ENCODE data around the gene SAXO1.
A peak's percentile ranks its signal among the peaks of the same experiment; 100 is the strongest.
"Not testable (repeated sequence)": the region's sequence is repeated elsewhere in the genome, so short reads cannot be mapped to it uniquely, and the experiment has no call there.

The SAXO1 gene

GRCh38 chr9:19023078-19023477, 9.9 kb downstream of the SAXO1 start:
- TF ChIP-seq POLR2AphosphoS5 (IDR thresholded peaks at IDR 0.05; ENCODE audit: low read depth) (no peak), GABPA (IDR thresholded peaks at IDR 0.05; ENCODE audit: low read depth) (no peak), SPI1 (IDR thresholded peaks at IDR 0.05; ENCODE audit: borderline replicate concordance, low read depth) (no peak), CTCF (IDR thresholded peaks at IDR 0.05; ENCODE audit: insufficient read depth, low read length) (no peak)
- TF ChIP-seq, protein P1, sequence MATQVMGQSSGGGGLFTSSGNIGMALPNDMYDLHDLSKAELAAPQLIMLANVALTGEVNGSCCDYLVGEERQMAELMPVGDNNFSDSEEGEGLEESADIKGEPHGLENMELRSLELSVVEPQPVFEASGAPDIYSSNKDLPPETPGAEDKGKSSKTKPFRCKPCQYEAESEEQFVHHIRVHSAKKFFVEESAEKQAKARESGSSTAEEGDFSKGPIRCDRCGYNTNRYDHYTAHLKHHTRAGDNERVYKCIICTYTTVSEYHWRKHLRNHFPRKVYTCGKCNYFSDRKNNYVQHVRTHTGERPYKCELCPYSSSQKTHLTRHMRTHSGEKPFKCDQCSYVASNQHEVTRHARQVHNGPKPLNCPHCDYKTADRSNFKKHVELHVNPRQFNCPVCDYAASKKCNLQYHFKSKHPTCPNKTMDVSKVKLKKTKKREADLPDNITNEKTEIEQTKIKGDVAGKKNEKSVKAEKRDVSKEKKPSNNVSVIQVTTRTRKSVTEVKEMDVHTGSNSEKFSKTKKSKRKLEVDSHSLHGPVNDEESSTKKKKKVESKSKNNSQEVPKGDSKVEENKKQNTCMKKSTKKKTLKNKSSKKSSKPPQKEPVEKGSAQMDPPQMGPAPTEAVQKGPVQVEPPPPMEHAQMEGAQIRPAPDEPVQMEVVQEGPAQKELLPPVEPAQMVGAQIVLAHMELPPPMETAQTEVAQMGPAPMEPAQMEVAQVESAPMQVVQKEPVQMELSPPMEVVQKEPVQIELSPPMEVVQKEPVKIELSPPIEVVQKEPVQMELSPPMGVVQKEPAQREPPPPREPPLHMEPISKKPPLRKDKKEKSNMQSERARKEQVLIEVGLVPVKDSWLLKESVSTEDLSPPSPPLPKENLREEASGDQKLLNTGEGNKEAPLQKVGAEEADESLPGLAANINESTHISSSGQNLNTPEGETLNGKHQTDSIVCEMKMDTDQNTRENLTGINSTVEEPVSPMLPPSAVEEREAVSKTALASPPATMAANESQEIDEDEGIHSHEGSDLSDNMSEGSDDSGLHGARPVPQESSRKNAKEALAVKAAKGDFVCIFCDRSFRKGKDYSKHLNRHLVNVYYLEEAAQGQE (IDR thresholded peaks at IDR 0.05; ENCODE audit: insufficient replicate concordance, low read depth) = no peak
- H3K27me3 ChIP-seq (ENCODE audit: insufficient read depth, poor library complexity, severe bottlenecking) = no peaks in the 10 kb centered on the region
- no peak for DNase-seq (ENCODE audit: low read depth in 1 of 2, low spot score in 1 of 2)
- H3K27ac ChIP-seq (replicated peaks) = no peak overlapping the region
- H3K4me3 ChIP-seq (replicated peaks; ENCODE audit: insufficient read depth, low read length) = no peak overlapping the region

DNA sequence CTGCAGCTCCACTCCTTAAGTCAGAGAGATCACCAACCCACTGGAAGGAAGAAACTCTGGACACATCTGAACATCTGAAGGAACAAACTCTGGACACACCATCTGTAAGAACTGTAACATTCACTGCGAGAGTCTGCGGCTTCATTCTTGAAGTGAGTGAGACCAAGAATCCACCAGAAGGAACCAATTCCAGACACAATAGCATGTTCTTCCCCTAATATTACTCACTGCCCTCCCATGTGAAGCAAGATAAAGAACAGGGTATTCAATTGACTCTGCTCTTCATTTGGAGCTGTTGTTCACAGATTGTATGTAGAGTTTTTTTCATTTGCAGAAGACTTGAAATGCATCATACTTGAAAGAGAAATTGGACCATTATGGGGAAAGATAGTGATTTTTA, 10.8 kb downstream of the SAXO1 start:
- DNase-seq (ENCODE audit: low read depth in 1 of 2, low spot score in 1 of 2) = no peak
- H3K27me3 ChIP-seq (ENCODE audit: insufficient read depth, poor library complexity, severe bottlenecking) = no peaks in the 10 kb centered on the region
- H3K27ac ChIP-seq (replicated peaks) = no peak overlapping the region
- no peak for TF ChIP-seq GABPA (IDR thresholded peaks at IDR 0.05; ENCODE audit: low read depth)
- TF ChIP-seq, protein P1 (IDR thresholded peaks at IDR 0.05; ENCODE audit: insufficient replicate concordance, low read depth) = no peak
- TF ChIP-seq POLR2AphosphoS5 (IDR thresholded peaks at IDR 0.05; ENCODE audit: low read depth) = no peak
- TF ChIP-seq CTCF (IDR thresholded peaks at IDR 0.05; ENCODE audit: insufficient read depth, low read length) = no peak
- TF ChIP-seq SPI1 (IDR thresholded peaks at IDR 0.05; ENCODE audit: borderline replicate concordance, low read depth) = no peak
- H3K4me3 ChIP-seq (replicated peaks; ENCODE audit: insufficient read depth, low read length) = no peak overlapping the region

GRCh38 chr9:19021649-19022048, 11.4 kb downstream of the SAXO1 start:
- not testable (repeated sequence) for DNase-seq (ENCODE audit: low read depth in 1 of 2, low spot score in 1 of 2); H3K4me3 ChIP-seq (replicated peaks; ENCODE audit: insufficient read depth, low read length)

DNA sequence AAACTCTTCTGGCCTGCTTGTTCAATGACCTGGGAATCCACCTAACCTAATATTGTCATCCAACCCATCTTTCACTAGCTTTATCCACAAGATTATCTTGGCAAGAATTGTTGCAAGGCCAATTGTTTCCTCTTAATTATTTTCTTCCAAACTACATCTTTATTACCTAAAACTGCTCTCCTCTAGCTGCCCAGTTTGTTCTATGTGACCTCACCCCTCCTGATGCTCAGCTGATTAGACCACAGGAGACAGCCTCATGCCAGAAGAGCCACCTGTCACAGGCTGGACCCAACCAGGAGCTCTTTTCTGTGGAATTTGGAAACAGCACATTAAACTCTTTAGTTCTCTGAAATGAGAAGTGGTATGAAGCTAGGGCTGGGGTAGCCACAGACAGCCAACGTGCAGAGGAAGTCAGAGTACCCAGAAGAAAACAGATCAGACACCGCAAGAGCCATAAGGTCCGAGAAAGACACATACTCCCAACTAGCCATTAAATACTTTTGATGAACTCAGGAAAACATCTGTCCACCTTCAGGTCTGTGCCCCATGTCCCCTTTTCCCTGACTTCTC, 12.0 kb downstream of the SAXO1 start:
- Histone ChIP-seq H3K27ac (replicated peaks) (no peak overlapping the region), H3K4me3 (replicated peaks; ENCODE audit: insufficient read depth, low read length) (no peak overlapping the region), H3K27me3 (ENCODE audit: insufficient read depth, poor library complexity, severe bottlenecking) (no peaks in the 10 kb centered on the region)
- DNase-seq (ENCODE audit: low read depth in 1 of 2, low spot score in 1 of 2) = peak in 1 of 2 experiments; percentile 2
- TF ChIP-seq SPI1 (IDR thresholded peaks at IDR 0.05; ENCODE audit: borderline replicate concordance, low read depth) = peak; percentile 9; the same call in 1 of the 2 replicates
- no peak for TF ChIP-seq POLR2AphosphoS5 (IDR thresholded peaks at IDR 0.05; ENCODE audit: low read depth)
- TF ChIP-seq, protein P1 (IDR thresholded peaks at IDR 0.05; ENCODE audit: insufficient replicate concordance, low read depth) = no peak

More at GRCh38 chr9:19021649-19022048, 11.4 kb downstream of the SAXO1 start:
- H3K27ac ChIP-seq (replicated peaks); H3K27me3 ChIP-seq (ENCODE audit: insufficient read depth, poor library complexity, severe bottlenecking): not testable (repeated sequence)

Data from HL-60 (cell line).